ENCODE results near the gene SH3BGRL3. TPM values are rescaled to one million over a fixed set of nuclear protein-coding genes. Genes with fewer than 3 reads are reported as not detected.

Gene SH3BGRL3
- polyA plus RNA-seq, 4 donors = 90.9 to 238 (median 178) TPM

DNA sequence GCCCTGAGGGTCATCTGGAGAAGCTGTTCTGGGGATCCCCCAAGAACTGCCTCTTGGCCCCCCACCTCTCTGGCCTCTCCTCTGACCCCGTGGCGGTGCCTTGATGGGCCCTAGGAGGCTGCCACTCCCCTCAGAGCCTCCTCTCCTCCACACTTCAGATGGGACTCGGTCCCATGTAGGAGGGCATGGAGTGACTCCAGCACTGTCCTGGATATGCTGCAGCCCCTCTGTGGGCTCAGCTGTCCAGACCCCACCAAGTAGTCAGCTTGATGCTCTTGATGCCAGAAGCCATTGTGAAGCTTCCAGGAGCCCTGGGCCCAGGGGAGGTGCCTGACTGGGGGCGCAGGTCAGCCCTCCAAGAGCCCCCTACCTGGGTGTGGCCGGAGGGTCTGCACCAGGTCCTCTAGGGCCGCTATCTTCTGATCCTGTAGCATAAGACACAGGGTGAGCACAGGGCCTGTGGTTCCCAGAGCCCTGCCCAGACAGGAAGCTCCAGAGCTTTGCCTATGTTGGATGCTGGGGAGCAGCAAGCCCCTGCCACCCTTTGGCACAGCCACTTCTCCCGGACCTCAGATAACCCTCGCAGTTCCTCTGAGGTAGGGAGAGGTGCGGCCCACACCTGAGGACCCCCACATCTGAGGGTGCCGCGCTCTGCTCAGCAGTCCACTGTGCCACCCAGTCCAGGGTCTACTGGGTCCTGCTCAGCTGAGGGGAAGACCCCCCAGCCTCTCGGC is 17.3 kb downstream of the SH3BGRL3 start:
- peaks cover 0 to 66% (median 0%) of the 10 kb centered on the region in 3 donors for H3K36me3 ChIP-seq (ENCODE audit: control insufficient read depth in 3 of 3, insufficient read depth in 2 of 3, low read depth in 1 of 3, low read length in 3 of 3)
- DNase-seq (no peak), FAIRE-seq (no peak)
- H3K27me3 ChIP-seq (ENCODE audit: control insufficient read depth in 3 of 3, insufficient read depth in 3 of 3, low read length in 3 of 3) = no peaks in the 10 kb centered on the region
- no peak overlapping the region for H3K4me3 ChIP-seq (ENCODE audit: low read depth in 1 of 3, low read length in 3 of 3)
- no peaks in the 10 kb centered on the region for H3K4me1 ChIP-seq (ENCODE audit: control insufficient read depth in 3 of 3, insufficient read depth in 2 of 3, low read depth in 1 of 3, low read length in 2 of 3)
- no peaks in the 10 kb centered on the region for H3K9me3 ChIP-seq (ENCODE audit: control insufficient read depth in 2 of 2, insufficient read depth in 1 of 2, low read depth in 1 of 2, low read length in 1 of 2)
- 88 to 95% (median 95%) methylated on average over 12 of the region's 12 CpGs for WGBS, 3 donors
- no peak overlapping the region for H3K27ac ChIP-seq (ENCODE audit: low read depth in 1 of 3, low read length in 2 of 3)

DNA sequence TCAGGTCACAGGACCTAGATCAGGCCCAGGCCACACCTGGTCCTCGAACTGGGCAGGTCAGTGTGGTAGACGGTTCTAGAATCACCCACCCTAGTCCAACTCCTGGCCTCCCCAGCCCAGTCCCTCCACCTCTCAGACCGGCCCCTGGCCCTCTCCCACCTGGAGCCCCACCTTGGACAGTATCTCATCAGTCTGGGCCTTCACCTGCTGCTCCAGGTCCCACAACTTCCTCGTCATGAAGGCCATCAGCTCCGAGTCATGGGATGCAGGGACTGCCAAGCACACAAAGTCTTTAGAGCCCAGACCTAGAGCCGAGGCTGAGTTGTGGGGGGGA is 17.9 kb downstream of the SH3BGRL3 start:
- no peaks in the 10 kb centered on the region for H3K9me3 ChIP-seq (ENCODE audit: control insufficient read depth in 2 of 2, insufficient read depth in 1 of 2, low read depth in 1 of 2, low read length in 1 of 2)
- H3K27ac ChIP-seq (ENCODE audit: low read depth in 1 of 3, low read length in 2 of 3) = no peak overlapping the region
- no peaks in the 10 kb centered on the region for H3K27me3 ChIP-seq (ENCODE audit: control insufficient read depth in 3 of 3, insufficient read depth in 3 of 3, low read length in 3 of 3)
- H3K4me3 ChIP-seq (ENCODE audit: low read depth in 1 of 3, low read length in 3 of 3) = no peak overlapping the region
- no peak for FAIRE-seq
- WGBS, 3 donors = 73 to 86% (median 76%) methylated on average over 4 to 6 of the region's 6 CpGs
- peaks cover 0 to 5% (median 0%) of the 10 kb centered on the region in 3 donors for H3K4me1 ChIP-seq (ENCODE audit: control insufficient read depth in 3 of 3, insufficient read depth in 2 of 3, low read depth in 1 of 3, low read length in 2 of 3)
- DNase-seq = no peak
- peaks cover 0 to 64% (median 0%) of the 10 kb centered on the region in 3 donors for H3K36me3 ChIP-seq (ENCODE audit: control insufficient read depth in 3 of 3, insufficient read depth in 2 of 3, low read depth in 1 of 3, low read length in 3 of 3)

DNA sequence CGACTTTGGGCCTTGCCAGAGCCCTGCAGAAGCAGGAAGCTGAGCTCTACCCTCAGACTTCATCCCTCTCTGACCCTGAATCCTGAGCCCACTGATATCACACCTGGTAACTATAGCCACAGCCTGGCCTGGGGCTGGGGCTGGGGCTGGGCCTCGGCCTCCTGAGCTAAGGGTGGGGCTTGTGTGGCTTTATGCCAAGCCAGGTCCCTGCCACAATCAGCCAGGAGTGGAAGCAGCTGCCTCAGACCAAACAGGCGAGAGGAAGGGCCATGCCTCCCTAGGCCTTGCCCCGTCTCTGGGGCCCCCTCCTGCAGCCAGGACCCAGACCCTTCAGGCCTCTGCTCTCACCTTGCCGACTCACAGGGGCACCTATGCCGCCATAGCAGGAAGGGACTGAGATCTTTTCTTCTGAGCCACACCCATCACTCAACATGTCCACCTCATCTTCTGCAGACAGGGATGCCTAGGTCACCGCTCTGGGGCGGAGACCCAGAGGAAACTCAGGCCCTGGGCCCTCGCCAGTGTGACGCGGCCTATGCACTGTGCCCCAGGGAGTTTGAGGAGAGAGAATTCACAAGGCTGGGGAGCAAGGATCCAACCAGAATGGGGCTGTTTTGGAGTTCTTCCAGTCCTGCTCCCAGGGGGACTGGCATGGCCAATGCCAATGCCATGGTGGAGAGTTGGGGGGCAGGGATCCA is 20.8 kb downstream of the SH3BGRL3 start:
- Histone ChIP-seq H3K9me3 (ENCODE audit: control insufficient read depth in 2 of 2, insufficient read depth in 1 of 2, low read depth in 1 of 2, low read length in 1 of 2) (no peaks in the 10 kb centered on the region), H3K4me3 (ENCODE audit: low read depth in 1 of 3, low read length in 3 of 3) (no peak overlapping the region), H3K4me1 (ENCODE audit: control insufficient read depth in 3 of 3, insufficient read depth in 2 of 3, low read depth in 1 of 3, low read length in 2 of 3) (peaks cover 0 to 12% (median 1%) of the 10 kb centered on the region in 3 donors), H3K36me3 (ENCODE audit: control insufficient read depth in 3 of 3, insufficient read depth in 2 of 3, low read depth in 1 of 3, low read length in 3 of 3) (peaks cover 0 to 42% (median 0%) of the 10 kb centered on the region in 3 donors), H3K27me3 (ENCODE audit: control insufficient read depth in 3 of 3, insufficient read depth in 3 of 3, low read length in 3 of 3) (no peaks in the 10 kb centered on the region), H3K27ac (ENCODE audit: low read depth in 1 of 3, low read length in 2 of 3) (no peak overlapping the region)
- 76 to 85% (median 80%) methylated on average over 11 of the region's 11 CpGs for WGBS, 3 donors
- FAIRE-seq (no peak), DNase-seq (no peak)

DNA sequence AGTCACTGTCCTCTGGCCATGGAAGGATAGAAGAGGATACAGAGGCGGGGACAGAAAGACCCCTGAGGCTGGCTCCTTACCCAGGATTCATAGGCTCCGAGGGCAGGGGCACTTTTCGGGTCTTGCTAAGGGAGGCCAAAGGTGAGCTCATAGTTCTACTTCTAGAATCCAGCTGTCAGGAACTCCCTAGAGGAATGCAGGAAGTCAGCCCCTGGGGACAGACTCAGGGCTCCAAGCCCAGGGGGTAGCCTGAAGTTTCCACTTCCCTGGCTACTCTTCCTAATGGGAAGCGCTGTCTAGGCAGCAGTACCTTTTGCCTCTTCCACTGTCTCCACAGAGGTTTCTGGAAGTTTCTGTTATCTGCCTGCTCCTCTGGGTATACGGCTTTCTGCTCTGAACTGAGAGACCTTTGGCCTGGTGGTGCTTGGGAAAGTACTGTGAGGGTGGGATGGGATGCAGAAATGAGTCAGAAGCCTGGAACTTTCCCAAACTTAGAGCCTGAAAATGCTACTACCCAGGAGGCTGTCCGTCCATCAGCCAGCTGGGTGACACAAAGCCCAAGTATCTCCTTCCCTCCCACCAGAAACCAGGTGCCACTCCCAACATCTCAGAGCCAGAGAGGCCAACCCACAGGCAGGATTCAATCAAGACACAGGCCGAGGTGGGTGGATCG is 23.0 kb downstream of the SH3BGRL3 start:
- 58 to 65% (median 59%) methylated on average over 8 of the region's 8 CpGs for WGBS, 3 donors
- Histone ChIP-seq H3K36me3 (ENCODE audit: control insufficient read depth in 3 of 3, insufficient read depth in 2 of 3, low read depth in 1 of 3, low read length in 3 of 3) (peaks cover 0 to 21% (median 0%) of the 10 kb centered on the region in 3 donors), H3K4me3 (ENCODE audit: low read depth in 1 of 3, low read length in 3 of 3) (no peak overlapping the region), H3K9me3 (ENCODE audit: control insufficient read depth in 2 of 2, insufficient read depth in 1 of 2, low read depth in 1 of 2, low read length in 1 of 2) (no peaks in the 10 kb centered on the region), H3K27ac (ENCODE audit: low read depth in 1 of 3, low read length in 2 of 3) (peak overlapping the region in 1 of 3 donors; percentile 29), H3K4me1 (ENCODE audit: control insufficient read depth in 3 of 3, insufficient read depth in 2 of 3, low read depth in 1 of 3, low read length in 2 of 3) (peaks cover 0 to 23% (median 2%) of the 10 kb centered on the region in 3 donors), H3K27me3 (ENCODE audit: control insufficient read depth in 3 of 3, insufficient read depth in 3 of 3, low read length in 3 of 3) (no peaks in the 10 kb centered on the region)
- FAIRE-seq (no peak), DNase-seq (no peak)

DNA sequence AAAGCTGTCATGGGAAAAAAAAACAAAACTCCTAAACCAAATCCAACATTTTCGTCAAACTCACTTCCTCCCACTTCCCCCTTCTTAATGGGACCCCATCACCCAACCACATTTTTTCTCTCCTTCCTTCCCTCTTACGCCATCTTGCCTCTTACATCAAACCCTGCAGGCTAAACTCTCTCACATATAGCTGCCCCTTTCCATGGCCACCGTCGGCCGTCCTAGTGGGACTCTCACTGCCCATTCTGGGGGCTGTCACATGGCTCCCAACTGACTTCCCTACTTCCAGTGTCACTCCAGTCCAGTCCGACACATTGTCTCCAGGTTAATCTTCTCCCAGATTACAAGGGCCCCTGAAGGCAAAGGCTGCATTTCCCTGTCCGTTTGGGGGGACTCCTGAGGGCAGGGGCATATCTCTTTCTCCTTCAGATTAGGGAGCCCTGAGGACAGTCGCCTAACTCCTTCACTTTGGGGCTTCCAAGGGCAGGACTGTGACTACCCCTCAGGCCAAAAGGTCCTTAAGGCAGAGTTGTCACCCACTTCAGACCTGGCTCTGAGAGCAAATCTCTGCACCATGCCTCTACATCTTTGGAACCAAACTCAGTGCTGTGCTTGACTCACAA is 25.9 kb downstream of the SH3BGRL3 start:
- 15 to 27% (median 20%) methylated on average over 8 of the region's 8 CpGs for WGBS, 3 donors
- peaks cover 0 to 11% (median 0%) of the 10 kb centered on the region in 3 donors for H3K36me3 ChIP-seq (ENCODE audit: control insufficient read depth in 3 of 3, insufficient read depth in 2 of 3, low read depth in 1 of 3, low read length in 3 of 3)
- DNase-seq (peak in 1 of 2 donors; percentile 44), FAIRE-seq (no peak)
- no peaks in the 10 kb centered on the region for H3K9me3 ChIP-seq (ENCODE audit: control insufficient read depth in 2 of 2, insufficient read depth in 1 of 2, low read depth in 1 of 2, low read length in 1 of 2)
- no peaks in the 10 kb centered on the region for H3K27me3 ChIP-seq (ENCODE audit: control insufficient read depth in 3 of 3, insufficient read depth in 3 of 3, low read length in 3 of 3)
- H3K4me1 ChIP-seq (ENCODE audit: control insufficient read depth in 3 of 3, insufficient read depth in 2 of 3, low read depth in 1 of 3, low read length in 2 of 3) = peaks cover 0 to 23% (median 2%) of the 10 kb centered on the region in 3 donors
- peak overlapping the region; percentile 77 to 79 (median 79) for H3K4me3 ChIP-seq (ENCODE audit: low read depth in 1 of 3, low read length in 3 of 3)
- H3K27ac ChIP-seq (ENCODE audit: low read depth in 1 of 3, low read length in 2 of 3) = peak overlapping the region in 2 of 3 donors; percentile 1 to 29

DNA sequence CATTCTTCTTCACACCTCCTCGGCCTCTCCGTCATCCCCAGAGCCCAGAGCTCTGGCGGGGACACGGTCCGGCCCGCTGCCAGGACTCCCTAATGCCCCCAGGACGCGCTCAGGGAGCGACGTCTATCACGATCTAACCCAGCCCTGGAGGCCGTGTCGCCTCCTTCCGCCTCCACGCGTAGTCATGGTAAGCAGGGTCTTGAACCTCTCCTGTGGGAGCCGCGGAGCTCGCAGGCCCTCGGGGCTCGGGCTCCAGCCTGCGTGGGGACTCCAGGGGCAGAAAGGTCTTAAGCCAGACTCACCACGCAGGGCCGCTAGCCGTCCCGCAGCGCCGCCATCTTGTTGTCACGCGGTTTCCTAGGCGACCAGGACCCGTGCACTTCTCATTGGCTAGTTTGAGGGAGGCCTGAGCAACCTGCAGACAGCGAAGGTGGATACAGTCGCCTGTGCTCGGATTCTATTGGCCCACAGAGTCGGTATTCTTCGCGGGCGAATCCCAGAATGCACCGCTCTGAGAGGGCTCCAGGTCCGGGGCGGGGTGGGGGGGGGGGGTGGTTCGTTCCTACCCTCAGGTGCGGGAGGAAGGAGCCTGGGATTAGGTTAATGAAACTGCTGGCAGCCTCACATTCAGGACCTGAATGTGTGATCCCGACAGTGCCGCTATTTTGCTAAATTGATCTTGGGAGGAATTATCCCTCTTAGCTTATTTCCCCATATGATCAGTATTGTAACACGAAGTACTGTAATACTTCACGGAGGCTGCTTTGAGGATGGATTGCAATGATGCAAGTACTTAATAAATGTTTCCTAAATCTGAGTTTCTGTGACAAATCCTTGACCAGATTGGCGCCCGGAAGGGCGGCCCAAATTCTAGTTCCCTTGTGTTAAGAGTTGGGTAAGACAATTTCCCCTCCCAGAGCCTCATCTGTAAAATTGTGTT is 26.7 kb downstream of the SH3BGRL3 start, which contains the start of gene UBXN11:
Gene UBXN11 (minus strand): TSS at position 347 of the 940 bp plus-strand sequence. CDS start 3,753 bp downstream, outside the sequence.
- DNase-seq (peak; percentile 96 to 98), FAIRE-seq (no peak)
- Histone ChIP-seq H3K9me3 (ENCODE audit: control insufficient read depth in 2 of 2, insufficient read depth in 1 of 2, low read depth in 1 of 2, low read length in 1 of 2) (no peaks in the 10 kb centered on the region), H3K27me3 (ENCODE audit: control insufficient read depth in 3 of 3, insufficient read depth in 3 of 3, low read length in 3 of 3) (no peaks in the 10 kb centered on the region), H3K4me3 (ENCODE audit: low read depth in 1 of 3, low read length in 3 of 3) (peak within 1 kb of the TSS; percentile 77 to 79 (median 79)), H3K27ac (ENCODE audit: low read depth in 1 of 3, low read length in 2 of 3) (peak within 1 kb of the TSS in 2 of 3 donors; percentile 29 to 57), H3K36me3 (ENCODE audit: control insufficient read depth in 3 of 3, insufficient read depth in 2 of 3, low read depth in 1 of 3, low read length in 3 of 3) (peaks cover 0 to 3% (median 0%) of the 10 kb centered on the region in 3 donors), H3K4me1 (ENCODE audit: control insufficient read depth in 3 of 3, insufficient read depth in 2 of 3, low read depth in 1 of 3, low read length in 2 of 3) (peaks cover 0 to 23% (median 2%) of the 10 kb centered on the region in 3 donors)
- 0 to 2% (median 1%) methylated on average over 47 to 51 of the region's 51 CpGs for WGBS, 3 donors

DNA sequence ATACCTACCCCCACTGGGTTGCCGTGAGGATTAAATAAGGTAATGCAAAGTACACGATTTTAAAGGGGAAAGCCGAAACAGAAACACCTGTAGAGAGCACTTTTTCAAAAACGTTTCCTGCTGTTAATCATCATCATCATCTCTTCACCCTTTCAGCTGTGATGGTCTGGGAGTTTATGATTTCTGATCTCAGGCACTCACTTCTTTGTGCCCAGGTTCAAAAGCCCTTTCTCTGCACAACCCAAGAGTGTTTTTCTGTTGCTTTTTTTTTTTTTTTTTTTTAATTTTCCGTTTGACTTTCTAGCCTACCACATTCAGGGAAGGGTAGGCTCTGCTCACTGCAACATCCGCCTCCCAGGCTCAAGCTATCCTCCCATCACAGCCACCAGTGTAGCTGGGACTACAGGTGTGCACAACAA is 27.5 kb downstream of the SH3BGRL3 start:
- WGBS, 3 donors = 12 to 26% (median 16%) methylated on average over 6 of the region's 6 CpGs
- H3K4me1 ChIP-seq (ENCODE audit: control insufficient read depth in 3 of 3, insufficient read depth in 2 of 3, low read depth in 1 of 3, low read length in 2 of 3) = peaks cover 0 to 22% (median 2%) of the 10 kb centered on the region in 3 donors
- H3K4me3 ChIP-seq (ENCODE audit: low read depth in 1 of 3, low read length in 3 of 3) = peak overlapping the region in 1 of 3 donors; percentile 79
- DNase-seq (no peak), FAIRE-seq (no peak)
- no peaks in the 10 kb centered on the region for H3K36me3 ChIP-seq (ENCODE audit: control insufficient read depth in 3 of 3, insufficient read depth in 2 of 3, low read depth in 1 of 3, low read length in 3 of 3)
- peak overlapping the region in 2 of 3 donors; percentile 57 to 61 for H3K27ac ChIP-seq (ENCODE audit: low read depth in 1 of 3, low read length in 2 of 3)
- H3K9me3 ChIP-seq (ENCODE audit: control insufficient read depth in 2 of 2, insufficient read depth in 1 of 2, low read depth in 1 of 2, low read length in 1 of 2) = no peaks in the 10 kb centered on the region
- no peaks in the 10 kb centered on the region for H3K27me3 ChIP-seq (ENCODE audit: control insufficient read depth in 3 of 3, insufficient read depth in 3 of 3, low read length in 3 of 3)

Measured in small intestine (tissue), 7 donors.